Activated CD8-positive, alpha-beta memory T cell treated with anti-CD3 and anti-CD28 coated beads, Interleukin-2, amount 50 U/mL, for 4 hours (primary cell): ENCODE measurements around the gene PLTP.
A peak's percentile ranks its signal among the peaks of the same experiment; 100 is the strongest.

Experiments used
- DNase-seq: peaks from one replicate; pipeline ENCODE4 v3.0.0-alpha.2; 2020

The PLTP gene

GRCh38 chr20:45867819-45868176, 44.2 kb downstream of the PLTP start:
- no peak for DNase-seq

- DNase-seq = no peak
Observed at GRCh38 chr20:45867136-45867818, 44.7 kb downstream of the PLTP start.

- DNase-seq = no peak
Observed at GRCh38 chr20:45866454-45866853, 45.5 kb downstream of the PLTP start.

- DNase-seq = no peak
Observed at GRCh38 chr20:45863543-45864470, 48.1 kb downstream of the PLTP start.

- no peak for DNase-seq
Observed at GRCh38 chr20:45861221-45862075, 50.5 kb downstream of the PLTP start.

GRCh38 chr20:45860560-45861220, 51.3 kb downstream of the PLTP start:
- DNase-seq = no peak

GRCh38 chr20:45859916-45860315, 52.0 kb downstream of the PLTP start:
- DNase-seq = no peak

- DNase-seq = no peak
Observed at GRCh38 chr20:45857882-45858216, 54.1 kb downstream of the PLTP start.

GRCh38 chr20:45857114-45857881, 54.7 kb downstream of the PLTP start, which contains the start of the genes ACOT8 and ZSWIM3:
Gene ACOT8 (minus strand): TSS chr20:45857392. CDS start chr20:45857315, 77 bp downstream.
Gene ZSWIM3 (plus strand): TSS chr20:45857614. CDS start chr20:45857826, 212 bp downstream.
- peak; percentile 86 for DNase-seq

GRCh38 chr20:45853484-45853883, 58.5 kb downstream of the PLTP start:
- no peak for DNase-seq

GRCh38 chr20:45852326-45852725, 59.6 kb downstream of the PLTP start:
- no peak for DNase-seq

GRCh38 chr20:45851501-45851900, 60.5 kb downstream of the PLTP start:
- DNase-seq = no peak

- no peak for DNase-seq
Observed at GRCh38 chr20:45850926-45851325, 61.0 kb downstream of the PLTP start.

GRCh38 chr20:45850238-45850637, 61.7 kb downstream of the PLTP start:
- no peak for DNase-seq

- no peak for DNase-seq
Observed at GRCh38 chr20:45848969-45849582, 62.9 kb downstream of the PLTP start.
